C4-2B (cell line): ENCODE measurements around the gene MCCC2.

Experiments
- CTCF ChIP-seq: fragments of 450-650 bp; conservative IDR thresholded peaks from 2 replicates; pipeline ENCODE4 v1.5.1; 2017; ENCODE audit warnings: mild to moderate bottlenecking
- ZFX ChIP-seq: fragments of 450-650 bp; IDR thresholded peaks from 2 replicates; pipeline ENCODE4 v1.6.1; 2017

DNA sequence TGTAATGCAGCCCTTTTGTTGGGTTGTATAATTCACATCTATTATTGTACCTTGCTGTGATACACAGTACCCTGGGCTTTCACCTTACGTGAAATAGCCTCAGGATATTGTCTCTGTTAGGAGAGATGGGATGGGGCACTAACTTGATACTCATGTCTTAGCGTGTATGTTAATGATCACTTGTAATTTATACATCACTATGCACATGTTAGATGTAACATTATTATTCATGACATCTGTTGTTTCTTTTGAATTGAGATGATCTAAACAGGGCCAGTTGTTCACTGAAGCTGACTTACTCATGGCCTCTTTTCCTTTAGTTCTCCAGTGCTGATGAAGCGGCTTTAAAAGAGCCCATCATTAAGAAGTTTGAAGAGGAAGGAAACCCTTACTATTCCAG lies 65.2 kb downstream of the MCCC2 start:
- no peak for TF ChIP-seq CTCF
- TF ChIP-seq ZFX = no peak
